GM19351 (cell line): ENCODE data around the gene TRERF1.

Source experiments
- ATAC-seq: cut with Tn5 transposase; IDR thresholded peaks from one replicate; pipeline ENCODE4 v1.9.1; 2021; ENCODE audit warnings: mild to moderate bottlenecking, moderate library complexity; ENCODE audit not compliant: unreplicated experiment

TRERF1 gene

GRCh38 chr6:42315991-42316970 is 135.4 kb downstream of the TRERF1 start:
- ATAC-seq: no peak

GRCh38 chr6:42315259-42315990 is 136.3 kb downstream of the TRERF1 start:
- ATAC-seq: no peak

GRCh38 chr6:42314571-42315258 is 137.0 kb downstream of the TRERF1 start:
- no peak for ATAC-seq

GRCh38 chr6:42313941-42314570 is 137.7 kb downstream of the TRERF1 start:
- ATAC-seq: no peak

GRCh38 chr6:42313038-42313437 is 138.7 kb downstream of the TRERF1 start:
- no peak for ATAC-seq

GRCh38 chr6:42307141-42307470 is 144.6 kb downstream of the TRERF1 start:
- ATAC-seq: no peak

GRCh38 chr6:42306439-42307140 is 145.1 kb downstream of the TRERF1 start:
- no peak for ATAC-seq

GRCh38 chr6:42304053-42304712 is 147.5 kb downstream of the TRERF1 start:
- no peak for ATAC-seq

- no peak for ATAC-seq
These were observed 149.3 kb downstream of the TRERF1 start for GRCh38 chr6:42302411-42302810.

- no peak for ATAC-seq
These were observed 149.7 kb downstream of the TRERF1 start for GRCh38 chr6:42301986-42302385.

GRCh38 chr6:42300701-42301100 is 151.0 kb downstream of the TRERF1 start:
- ATAC-seq: no peak

GRCh38 chr6:42300185-42300584 is 151.5 kb downstream of the TRERF1 start:
- ATAC-seq: no peak

- ATAC-seq: no peak
These were observed 154.1 kb downstream of the TRERF1 start for GRCh38 chr6:42297661-42298060.

GRCh38 chr6:42296614-42297013 is 155.1 kb downstream of the TRERF1 start:
- no peak for ATAC-seq

GRCh38 chr6:42295677-42296076 is 156.0 kb downstream of the TRERF1 start:
- ATAC-seq: no peak

- ATAC-seq: no peak
These were observed 156.5 kb downstream of the TRERF1 start for GRCh38 chr6:42295181-42295580.

GRCh38 chr6:42294759-42295158 is 157.0 kb downstream of the TRERF1 start:
- no peak for ATAC-seq

- no peak for ATAC-seq
These were observed 158.2 kb downstream of the TRERF1 start for GRCh38 chr6:42293386-42293977.

GRCh38 chr6:42292004-42292740 is 159.6 kb downstream of the TRERF1 start:
- no peak for ATAC-seq
